Tibial artery (tissue), 4 donors: ENCODE measurements around the gene PSD.

Source experiments
- DNase-seq, 2 donors: peaks; one replicate each; pipeline ENCODE4 v3.0.0-alpha.2; 2019
- H3K27ac ChIP-seq, 2 donors: fragments of 200-600 bp; sonication (generic) in 1 of 2; 1 replicate in 1 of 2; 2 replicates in 1 of 2; pipeline ENCODE4 v1.5.1; 2018 to 2019; ENCODE audit warnings: mild to moderate bottlenecking in 1 of 2
- H3K27me3 ChIP-seq, 2 donors: fragments of 200-600 bp; sonication (generic) in 1 of 2; one replicate each; pipeline versions ENCODE4 v1.5.1 to v1.6.0; 2016 to 2019
- H3K36me3 ChIP-seq, 3 donors: fragments of 200-600 bp; sonication (generic) in 2 of 3; one replicate each; pipeline ENCODE4 v1.5.1; 2016 to 2019; ENCODE audit warnings: mild to moderate bottlenecking in 2 of 3
- H3K4me1 ChIP-seq, 4 donors: fragments of 200-600 bp; sonication (generic) in 2 of 4; 1 replicate in 3 of 4; 2 replicates in 1 of 4; pipeline ENCODE4 v1.5.1; 2016 to 2019
- H3K4me3 ChIP-seq, 2 donors: fragments of 200-600 bp; sonication (generic) in 1 of 2; 1 replicate in 1 of 2; 2 replicates in 1 of 2; pipeline ENCODE4 v1.5.1; 2018 to 2019; ENCODE audit warnings: mild to moderate bottlenecking in 2 of 2
- H3K9me3 ChIP-seq, 3 donors: fragments of 200-600 bp; sonication (generic) in 1 of 3; one replicate each; pipeline ENCODE4 v1.5.1; 2016 to 2019
- CTCF ChIP-seq, 2 experiments: fragments of 200-600 bp in 1 of 2; fragments of 450-650 bp in 1 of 2; IDR thresholded peaks; one replicate each; pipeline ENCODE4 v1.5.1; 2017 to 2019; ENCODE audit warnings: antibody characterized with exemption in 2 of 2, mild to moderate bottlenecking in 1 of 2, moderate library complexity in 1 of 2
- intact Hi-C: fragments of 100-400 bp; cut with DNase I; formaldehyde crosslinking; loops from one replicate; pipeline ENCODE4 v1.15.0; 2023; ENCODE audit warnings: low total_unique reads

PSD gene

DNA sequence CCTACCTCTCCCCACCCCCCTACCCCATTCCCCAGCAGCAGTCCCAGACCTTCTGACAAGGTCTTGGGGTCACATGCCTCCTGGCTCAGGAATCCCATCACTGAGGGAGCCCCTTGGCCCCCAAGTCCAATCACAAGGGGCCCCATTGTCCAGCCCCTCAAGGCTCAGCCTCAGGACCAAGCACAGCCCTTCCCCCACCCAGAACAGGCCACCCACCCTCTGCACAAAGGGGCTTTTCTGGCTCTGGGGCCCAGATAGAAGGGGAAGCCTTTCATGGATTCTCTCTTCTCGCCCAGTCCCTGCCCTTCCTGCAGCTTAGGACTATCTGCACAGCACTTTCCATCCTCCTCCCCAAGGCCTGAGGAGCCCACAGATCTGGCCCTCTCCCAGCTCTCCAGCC is 6.9 kb upstream of the PSD start:
- Histone ChIP-seq H3K4me1 (peaks cover 0 to 27% (median 17%) of the 10 kb centered on the region in 4 donors), H3K27ac (no peak overlapping the region), H3K27me3 (no peaks in the 10 kb centered on the region), H3K9me3 (no peaks in the 10 kb centered on the region), H3K4me3 (no peak overlapping the region), H3K36me3 (peaks cover 0 to 32% (median 15%) of the 10 kb centered on the region in 3 donors)
- TF ChIP-seq CTCF (IDR thresholded peaks at IDR 0.05), result no peak
- DNase-seq, result no peak
- intact Hi-C loops, result no loop called here

DNA sequence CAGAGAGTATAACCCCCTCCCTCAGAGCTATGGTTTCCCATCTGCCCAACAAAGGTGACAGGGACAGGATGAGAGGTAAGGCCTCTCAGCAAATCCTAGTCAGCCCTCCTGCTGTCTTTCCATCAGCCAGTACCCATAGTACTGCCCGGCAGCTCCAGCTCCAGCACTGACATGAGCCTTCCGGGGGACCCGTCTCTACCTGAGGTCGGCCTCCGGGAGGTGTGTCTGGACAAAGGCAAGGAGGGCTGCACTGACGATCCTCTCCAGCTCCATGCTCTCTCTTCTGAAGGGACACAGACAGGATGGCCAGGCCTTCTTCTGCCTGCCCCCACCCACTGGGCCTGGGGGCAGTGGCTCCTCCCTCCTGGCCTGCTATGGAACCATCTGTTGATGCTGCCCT is 6.3 kb upstream of the PSD start:
- intact Hi-C loops, result no loop called here
- Histone ChIP-seq H3K9me3 (no peaks in the 10 kb centered on the region), H3K27ac (no peak overlapping the region), H3K27me3 (no peaks in the 10 kb centered on the region), H3K4me3 (no peak overlapping the region), H3K4me1 (peaks cover under 1 to 32% (median 21%) of the 10 kb centered on the region in 4 donors), H3K36me3 (peaks cover 0 to 32% (median 15%) of the 10 kb centered on the region in 3 donors)
- no peak for DNase-seq
- TF ChIP-seq CTCF (IDR thresholded peaks at IDR 0.05), result no peak

GRCh38 chr10:102424145-102424544 is 5.6 kb upstream of the PSD start:
- intact Hi-C loops, result no loop called here
- TF ChIP-seq CTCF (IDR thresholded peaks at IDR 0.05), result no peak
- no peak overlapping the region for H3K4me3 ChIP-seq
- H3K27me3 ChIP-seq, result no peaks in the 10 kb centered on the region
- no peaks in the 10 kb centered on the region for H3K9me3 ChIP-seq
- peaks cover 0 to 32% (median 15%) of the 10 kb centered on the region in 3 donors for H3K36me3 ChIP-seq
- no peak overlapping the region for H3K27ac ChIP-seq
- no peak for DNase-seq
- H3K4me1 ChIP-seq, result peaks cover 5 to 40% (median 29%) of the 10 kb centered on the region in 4 donors

DNA sequence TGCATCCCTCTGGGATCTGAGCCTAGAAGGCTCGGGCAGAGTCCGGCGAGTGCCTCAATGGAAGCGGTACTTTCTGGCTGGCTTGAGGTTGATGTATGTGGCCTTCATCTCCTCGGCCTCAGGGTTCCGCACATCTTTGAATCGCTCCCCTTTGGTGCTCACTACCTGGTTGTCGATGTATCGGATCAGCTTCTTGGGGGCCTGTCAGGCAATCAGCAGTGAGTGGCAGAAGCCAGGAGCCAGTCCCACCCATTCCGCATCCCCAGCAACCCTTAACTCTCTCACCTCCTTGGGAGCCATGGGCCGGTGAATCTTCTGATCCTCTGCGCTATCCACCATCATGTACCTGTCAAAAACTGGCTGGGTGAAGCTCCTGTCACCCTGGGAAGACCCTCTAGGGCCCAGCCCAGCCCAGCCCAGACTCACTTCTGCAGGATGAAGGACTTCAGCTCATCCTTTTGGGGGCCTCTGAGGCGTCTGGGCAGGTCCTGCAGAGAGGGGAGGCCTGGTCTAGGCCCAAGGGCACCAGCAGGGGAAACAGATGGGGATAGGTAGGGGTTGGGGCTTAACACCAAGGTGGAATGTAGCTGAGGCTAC is 4.9 kb upstream of the PSD start:
- Histone ChIP-seq H3K4me3 (peak overlapping the region in 1 of 2 donors; percentile 71), H3K27ac (peak overlapping the region in 1 of 2 donors; percentile 90), H3K36me3 (peaks cover 0 to 32% (median 15%) of the 10 kb centered on the region in 3 donors), H3K4me1 (peaks cover 5 to 46% (median 35%) of the 10 kb centered on the region in 4 donors), H3K27me3 (peaks cover 0 to 5% of the 10 kb centered on the region in 2 donors), H3K9me3 (no peaks in the 10 kb centered on the region)
- intact Hi-C loops, result no loop called here
- no peak for DNase-seq
- no peak for TF ChIP-seq CTCF (IDR thresholded peaks at IDR 0.05)

DNA sequence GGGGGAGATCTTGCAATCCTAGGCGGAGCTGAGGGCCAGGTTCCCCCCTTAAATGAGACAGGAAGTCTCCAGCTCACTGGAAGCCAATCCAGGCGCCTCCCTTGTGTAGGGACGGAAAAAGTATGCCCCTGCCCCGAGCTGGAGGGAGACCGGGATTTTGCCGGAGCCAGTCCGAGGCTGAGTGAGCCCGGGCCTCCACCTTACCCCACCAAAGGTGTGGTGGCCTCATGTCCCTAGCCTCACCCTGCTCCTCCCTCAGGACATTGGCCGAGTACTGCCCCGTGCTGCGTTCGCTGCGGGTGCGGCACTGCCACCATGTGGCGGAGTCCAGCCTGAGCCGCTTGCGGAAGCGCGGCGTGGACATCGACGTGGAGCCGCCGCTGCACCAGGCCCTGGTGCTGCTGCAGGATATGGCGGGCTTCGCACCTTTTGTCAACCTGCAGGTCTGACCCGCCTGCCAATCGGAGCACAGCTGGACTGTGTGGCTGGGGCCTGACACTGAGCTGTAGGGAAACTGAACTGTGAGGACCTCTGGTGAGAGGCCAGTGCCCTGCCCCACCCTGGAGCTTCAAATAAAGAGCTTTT is 4.1 kb upstream of the PSD start:
- Histone ChIP-seq H3K9me3 (no peaks in the 10 kb centered on the region), H3K4me1 (peaks cover 5 to 47% (median 35%) of the 10 kb centered on the region in 4 donors), H3K27me3 (peaks cover 0 to 13% of the 10 kb centered on the region in 2 donors), H3K27ac (peak overlapping the region; percentile 77 to 90), H3K4me3 (peak overlapping the region; percentile 71 to 86), H3K36me3 (peaks cover 0 to 31% (median 15%) of the 10 kb centered on the region in 3 donors)
- DNase-seq, result peak; percentile 68 to 89
- intact Hi-C loops, result no loop called here
- peak; percentile 63 to 74 for TF ChIP-seq CTCF (IDR thresholded peaks at IDR 0.05)
